ENCODE measurements around the gene LENEP.

The LENEP gene

DNA sequence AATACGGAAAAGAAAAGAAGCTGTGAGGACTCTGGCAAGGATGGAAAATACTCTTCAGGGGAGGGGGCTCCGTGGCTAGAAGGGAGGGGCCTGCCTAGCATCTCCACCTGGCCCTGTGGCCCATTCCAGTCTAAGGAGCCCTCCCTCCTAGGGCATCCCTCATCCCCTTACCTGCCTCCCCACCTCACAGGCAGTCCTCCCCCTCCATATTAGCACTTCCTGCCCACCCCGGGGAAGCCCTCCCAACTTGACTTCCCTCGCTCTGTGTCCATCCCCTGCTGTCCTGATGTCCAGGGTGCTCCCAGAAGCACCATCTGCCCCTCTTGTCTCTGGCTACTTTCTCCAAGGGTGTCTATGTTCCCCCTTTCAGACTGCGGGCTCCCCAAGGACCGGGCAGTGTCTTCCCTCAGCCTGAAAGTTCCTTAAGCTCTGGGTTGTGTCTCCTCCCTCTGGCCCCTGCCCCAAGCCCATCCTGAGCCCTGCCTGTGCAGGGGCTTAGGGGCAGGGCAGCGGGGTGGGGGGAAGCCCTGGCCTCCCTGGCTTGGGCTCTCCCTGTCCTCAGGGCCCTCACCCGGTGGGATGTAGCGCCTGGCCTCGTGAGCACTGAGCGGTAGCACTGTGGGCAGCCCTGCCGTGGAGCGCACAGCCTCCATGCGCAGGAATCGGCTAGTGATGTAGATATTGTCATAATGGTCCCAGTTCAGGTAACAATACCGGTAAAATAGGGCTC, 36.3 kb downstream of the LENEP start:
- DNase-seq (ENCODE audit: low spot score) = no peak

DNA sequence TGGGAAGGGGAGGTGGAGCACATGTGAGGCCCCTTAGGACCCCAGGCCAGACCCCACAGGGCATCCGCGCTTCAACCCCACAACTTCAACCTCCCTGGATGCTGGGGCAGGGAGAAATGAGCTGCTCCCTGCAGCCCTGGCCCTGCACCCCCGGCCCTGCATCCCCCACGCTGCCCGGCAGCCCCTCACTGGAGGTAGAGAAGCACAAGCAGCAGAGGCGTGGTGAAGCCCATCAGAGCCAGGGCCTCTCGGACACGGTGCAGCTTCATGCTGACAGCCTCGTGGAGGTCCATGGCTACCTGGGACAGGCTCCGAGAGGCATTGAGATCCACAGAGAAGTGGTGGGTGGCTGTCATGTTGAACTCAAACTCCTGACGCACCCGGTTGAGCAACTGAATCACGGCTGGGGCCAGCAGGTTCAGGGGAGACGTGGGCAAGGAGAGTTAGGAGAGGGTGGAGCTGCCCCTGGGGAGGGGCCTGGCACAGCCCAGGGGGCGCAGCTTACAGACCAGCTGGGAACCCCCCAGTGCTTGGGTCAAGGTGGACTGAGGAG, 36.9 kb downstream of the LENEP start:
- no peak for DNase-seq (ENCODE audit: low spot score)

GRCh38 chr1:155030899-155031298, 37.5 kb downstream of the LENEP start:
- no peak for DNase-seq (ENCODE audit: low spot score)

DNA sequence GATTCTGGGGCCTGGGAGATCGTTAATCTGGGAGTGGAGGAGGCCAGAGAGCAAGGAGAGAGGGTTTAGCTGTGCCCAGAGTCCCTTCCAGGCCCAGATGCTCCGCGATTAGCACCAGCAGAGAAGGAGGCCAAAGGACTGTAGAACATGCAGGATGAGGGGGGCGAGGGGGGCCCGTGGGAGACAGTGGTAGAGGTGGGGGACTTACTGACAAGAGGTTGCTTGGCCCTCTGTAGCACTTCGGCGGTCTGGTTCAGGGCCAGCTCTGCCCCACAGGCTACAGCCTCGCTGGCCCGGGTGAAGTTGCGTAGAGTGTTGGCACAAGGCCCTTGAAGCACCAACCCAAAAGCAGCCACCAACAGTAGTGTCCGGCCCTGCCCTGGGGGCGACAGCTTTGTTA, 39.5 kb downstream of the LENEP start:
- no peak for DNase-seq (ENCODE audit: low spot score)

GRCh38 chr1:155033524-155033923, 40.1 kb downstream of the LENEP start, which contains the start of the genes DCST1 and DCST2:
Gene DCST1, plus strand, starts transcription at chr1:155033824. Its CDS starts 213 bp downstream, at chr1:155034037.
Gene DCST2, minus strand, starts transcription at chr1:155033781. Its CDS starts 80 bp downstream, at chr1:155033701.
- no peak for DNase-seq (ENCODE audit: low spot score)

GRCh38 chr1:155034318-155035208, 41.2 kb downstream of the LENEP start:
- no peak for DNase-seq (ENCODE audit: low spot score)

DNA sequence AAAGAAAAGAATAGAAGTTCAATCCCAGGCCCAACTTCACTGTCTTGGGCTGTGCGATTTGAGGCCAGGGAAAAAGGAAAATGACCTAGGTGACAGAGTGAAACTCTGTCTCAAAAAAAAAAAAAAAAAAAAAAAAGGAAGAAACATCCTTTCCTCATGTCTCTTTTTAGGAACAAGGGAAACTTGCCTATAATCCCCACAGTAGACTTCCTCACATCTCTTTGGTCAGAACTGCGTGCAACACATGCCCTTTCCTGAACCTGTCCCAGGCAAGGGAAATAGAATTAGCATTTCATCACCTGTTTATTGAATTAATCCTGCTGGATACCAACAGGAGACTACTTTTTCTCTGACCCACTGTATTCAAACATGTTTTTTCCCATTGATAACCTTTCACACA, 42.5 kb downstream of the LENEP start:
- no peak for DNase-seq (ENCODE audit: low spot score)

DNA sequence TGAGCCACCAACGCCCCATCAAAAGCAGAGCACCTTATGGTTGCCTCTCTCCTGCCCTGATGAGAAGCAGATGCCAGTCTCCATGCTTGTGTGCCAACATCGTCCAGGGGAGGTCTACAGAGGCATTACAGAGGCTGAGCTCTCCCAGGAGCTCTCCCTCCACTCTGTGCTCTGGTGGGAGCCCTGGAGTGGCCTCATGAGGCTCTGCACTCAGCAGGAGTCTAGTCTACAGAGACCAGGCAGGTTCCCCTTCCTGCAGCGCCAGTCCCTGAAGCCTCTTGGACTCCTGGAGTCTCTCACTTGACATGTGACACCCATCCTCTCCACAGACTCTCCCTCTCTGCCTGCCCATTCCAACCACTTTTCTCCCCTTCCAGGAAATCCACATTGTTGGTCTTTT, 43.7 kb downstream of the LENEP start:
- no peak for DNase-seq (ENCODE audit: low spot score)

- DNase-seq (ENCODE audit: low spot score) = no peak
Measured at GRCh38 chr1:155037851-155038441, 44.6 kb downstream of the LENEP start.

DNA sequence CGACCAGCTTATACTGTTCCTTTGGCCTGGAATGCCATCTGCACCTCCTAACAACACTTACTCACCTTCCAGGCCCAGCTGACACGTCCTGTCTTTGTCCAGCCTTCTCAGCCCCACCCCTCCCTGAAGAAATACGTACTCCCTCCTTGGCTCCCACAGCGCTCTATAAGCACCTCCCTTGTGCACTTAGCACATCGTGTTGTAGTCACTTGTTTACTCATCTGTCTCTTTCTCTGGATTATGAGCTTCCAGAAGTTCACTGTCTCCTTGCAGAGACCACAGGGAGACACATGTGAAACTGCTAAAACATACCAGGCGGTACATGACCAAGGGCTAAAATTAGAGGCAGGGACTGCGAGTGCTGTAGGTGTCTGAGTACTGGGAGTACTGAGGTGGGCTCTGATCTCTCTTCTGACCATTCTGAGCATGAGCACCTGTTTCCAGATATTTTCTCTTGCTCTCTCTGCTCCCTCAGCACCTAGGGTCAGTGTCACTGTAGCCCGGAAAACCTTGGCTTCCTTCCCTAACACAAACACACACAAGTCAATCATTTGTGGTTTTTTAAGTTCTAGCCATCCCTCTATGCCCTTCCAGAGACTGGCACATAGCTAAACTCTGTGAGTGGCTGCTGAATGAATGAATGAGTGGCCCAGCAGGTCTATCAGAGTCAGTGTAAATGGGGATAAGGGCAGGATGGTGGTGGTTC, 45.4 kb downstream of the LENEP start:
- DNase-seq (ENCODE audit: low spot score) = no peak

DNA sequence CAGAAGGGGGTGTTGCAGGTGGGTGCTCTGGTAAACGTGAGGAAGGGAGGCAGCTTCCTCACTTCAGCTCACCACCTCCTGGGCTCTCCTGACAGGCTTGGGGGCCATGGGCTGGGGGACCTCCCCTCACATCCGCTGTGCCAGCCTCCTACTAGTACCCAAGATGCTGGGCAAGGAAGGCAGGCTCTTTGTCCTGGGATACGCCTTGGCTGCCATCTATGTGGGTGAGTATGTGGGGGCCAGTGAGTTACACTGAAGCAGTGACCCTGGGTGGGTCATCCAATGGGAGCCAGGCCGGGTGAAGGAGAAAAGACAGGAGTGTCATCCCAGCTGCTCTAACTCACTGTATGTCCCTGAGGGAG, 45.9 kb downstream of the LENEP start:
- DNase-seq (ENCODE audit: low spot score) = no peak

DNA sequence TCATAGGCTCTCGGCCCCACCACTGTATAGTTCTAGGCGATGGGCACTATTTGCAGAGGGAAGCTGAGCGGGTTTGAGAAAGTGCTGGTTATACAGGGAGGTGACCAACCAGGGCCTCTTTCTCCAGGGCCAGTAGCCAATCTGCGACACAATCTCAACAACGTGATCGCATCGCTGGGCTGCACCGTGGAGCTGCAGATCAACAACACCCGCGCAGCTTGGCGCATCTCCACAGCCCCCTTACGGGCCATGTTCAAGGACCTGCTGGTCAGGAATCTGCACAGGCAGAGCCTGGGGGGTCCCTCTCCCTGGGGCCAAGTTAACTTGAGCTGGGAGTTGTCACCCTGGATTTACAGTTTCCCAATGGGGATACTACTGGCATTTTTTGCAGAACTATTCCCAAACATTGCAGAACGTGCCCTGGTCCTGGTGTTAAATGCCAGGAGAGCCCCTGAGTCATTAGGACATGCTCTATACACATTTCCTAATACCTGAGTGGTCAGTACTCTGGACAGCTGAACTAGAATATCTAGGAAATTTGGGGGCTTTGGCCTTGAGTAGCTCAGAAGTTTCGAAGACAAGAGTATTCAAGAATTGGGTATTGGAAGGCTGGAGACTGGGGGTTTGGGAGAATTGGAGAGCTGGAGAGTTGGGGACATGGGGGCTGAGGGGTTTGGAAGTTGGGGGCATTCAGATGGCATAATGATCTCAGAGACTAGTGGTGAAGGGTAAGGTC, 47.1 kb downstream of the LENEP start:
- no peak for DNase-seq (ENCODE audit: low spot score)

- no peak for DNase-seq (ENCODE audit: low spot score)
Measured at GRCh38 chr1:155042789-155043188, 49.4 kb downstream of the LENEP start.

GRCh38 chr1:155043301-155043702, 49.9 kb downstream of the LENEP start:
- no peak for DNase-seq (ENCODE audit: low spot score)

GRCh38 chr1:155043793-155044192, 50.4 kb downstream of the LENEP start:
- DNase-seq (ENCODE audit: low spot score) = no peak

All from cerebellar cortex (tissue), 1 donor.